Neuron (in vitro differentiated cells): ENCODE data around the gene RNASE11.
A peak's percentile ranks its signal among the peaks of the same experiment; 100 is the strongest.

ENCODE experiments used
- H2AFZ ChIP-seq: one replicate; pipeline ENCODE4 v1.6.1; 2013; ENCODE audit warnings: low read depth, mild to moderate bottlenecking, inconsistent platforms, low read length, moderate library complexity
- H3K27me3 ChIP-seq: one replicate; pipeline ENCODE4 v1.6.1; 2013; ENCODE audit warnings: low read length; ENCODE audit not compliant: insufficient read depth
- H3K36me3 ChIP-seq: one replicate; pipeline ENCODE4 v1.6.1; 2013; ENCODE audit warnings: low read length; ENCODE audit not compliant: insufficient read depth
- H3K4me1 ChIP-seq: one replicate; pipeline ENCODE4 v1.6.1; 2013; ENCODE audit warnings: low read length; ENCODE audit not compliant: insufficient read depth
- H3K4me3 ChIP-seq: 2 replicates; pipeline ENCODE4 v1.5.1; 2013; ENCODE audit warnings: mild to moderate bottlenecking, low read length, moderate library complexity
- H3K9me3 ChIP-seq: one replicate; pipeline ENCODE4 v1.6.1; 2013; ENCODE audit warnings: low read length

RNASE11 gene

GRCh38 chr14:20587489-20588154 is at the start of gene RNASE11:
TSS of gene RNASE11 (minus strand) at chr14:20588001.
- Histone ChIP-seq H3K36me3 (no peaks in the 10 kb centered on the region), H2AFZ (no peak within 1 kb of the TSS)

GRCh38 chr14:20632831-20633691 is 45.3 kb upstream of the RNASE11 start:
- Histone ChIP-seq H3K4me3 (peak overlapping the region; percentile 41), H3K36me3 (no peaks in the 10 kb centered on the region), H2AFZ (peak overlapping the region; percentile 34), H3K4me1 (peaks cover 24% of the 10 kb centered on the region), H3K27me3 (peaks cover 38% of the 10 kb centered on the region), H3K9me3 (no peaks in the 10 kb centered on the region)

More at GRCh38 chr14:20587489-20588154, at the start of gene RNASE11:
- Histone ChIP-seq H3K4me1 (no peaks in the 10 kb centered on the region), H3K27me3 (peaks cover 4% of the 10 kb centered on the region), H3K4me3 (no peak within 1 kb of the TSS), H3K9me3 (no peaks in the 10 kb centered on the region)

GRCh38 chr14:20632448-20632830 is 44.6 kb upstream of the RNASE11 start:
- H3K4me1 ChIP-seq: peaks cover 24% of the 10 kb centered on the region
- peaks cover 44% of the 10 kb centered on the region for H3K27me3 ChIP-seq
- H3K36me3 ChIP-seq: no peaks in the 10 kb centered on the region
- H2AFZ ChIP-seq: peak overlapping the region; percentile 34
- H3K4me3 ChIP-seq: peak overlapping the region; percentile 41
- H3K9me3 ChIP-seq: no peaks in the 10 kb centered on the region

- H2AFZ ChIP-seq: no peak overlapping the region
- peak overlapping the region; percentile 41 for H3K4me3 ChIP-seq
- peaks cover 49% of the 10 kb centered on the region for H3K27me3 ChIP-seq
- peaks cover 24% of the 10 kb centered on the region for H3K4me1 ChIP-seq
- H3K36me3 ChIP-seq: no peaks in the 10 kb centered on the region
- H3K9me3 ChIP-seq: no peaks in the 10 kb centered on the region
Measured at GRCh38 chr14:20631880-20632389, 44.1 kb upstream of the RNASE11 start.

GRCh38 chr14:20631023-20631879 is 43.5 kb upstream of the RNASE11 start:
- Histone ChIP-seq H3K4me1 (peaks cover 24% of the 10 kb centered on the region), H3K9me3 (no peaks in the 10 kb centered on the region), H2AFZ (no peak overlapping the region), H3K27me3 (peaks cover 56% of the 10 kb centered on the region), H3K4me3 (peak overlapping the region; percentile 41), H3K36me3 (no peaks in the 10 kb centered on the region)

GRCh38 chr14:20630340-20631022 is 42.7 kb upstream of the RNASE11 start:
- Histone ChIP-seq H3K27me3 (peaks cover 61% of the 10 kb centered on the region), H3K9me3 (no peaks in the 10 kb centered on the region), H3K4me1 (peaks cover 27% of the 10 kb centered on the region), H2AFZ (no peak overlapping the region), H3K4me3 (peak overlapping the region; percentile 41), H3K36me3 (no peaks in the 10 kb centered on the region)

- Histone ChIP-seq H2AFZ (no peak overlapping the region), H3K4me3 (no peak overlapping the region), H3K9me3 (no peaks in the 10 kb centered on the region), H3K4me1 (peaks cover 31% of the 10 kb centered on the region), H3K36me3 (no peaks in the 10 kb centered on the region), H3K27me3 (peaks cover 70% of the 10 kb centered on the region)
Measured at GRCh38 chr14:20628063-20628854, 40.5 kb upstream of the RNASE11 start.

GRCh38 chr14:20627346-20628027 is 39.7 kb upstream of the RNASE11 start:
- Histone ChIP-seq H3K4me1 (peaks cover 29% of the 10 kb centered on the region), H3K9me3 (no peaks in the 10 kb centered on the region), H2AFZ (no peak overlapping the region), H3K27me3 (peaks cover 75% of the 10 kb centered on the region), H3K36me3 (no peaks in the 10 kb centered on the region), H3K4me3 (no peak overlapping the region)

GRCh38 chr14:20626274-20626673 is 38.5 kb upstream of the RNASE11 start:
- Histone ChIP-seq H3K4me3 (no peak overlapping the region), H3K36me3 (no peaks in the 10 kb centered on the region), H3K9me3 (no peaks in the 10 kb centered on the region), H3K4me1 (peaks cover 20% of the 10 kb centered on the region), H3K27me3 (peaks cover 80% of the 10 kb centered on the region), H2AFZ (no peak overlapping the region)

- no peak overlapping the region for H2AFZ ChIP-seq
- H3K36me3 ChIP-seq: no peaks in the 10 kb centered on the region
- peaks cover 77% of the 10 kb centered on the region for H3K27me3 ChIP-seq
- no peaks in the 10 kb centered on the region for H3K9me3 ChIP-seq
- H3K4me3 ChIP-seq: peak overlapping the region; percentile 49
- H3K4me1 ChIP-seq: peaks cover 15% of the 10 kb centered on the region
Measured at GRCh38 chr14:20624495-20625070, 36.8 kb upstream of the RNASE11 start.

- Histone ChIP-seq H2AFZ (no peak overlapping the region), H3K36me3 (no peaks in the 10 kb centered on the region), H3K9me3 (no peaks in the 10 kb centered on the region), H3K27me3 (peaks cover 70% of the 10 kb centered on the region), H3K4me3 (no peak overlapping the region), H3K4me1 (peaks cover 15% of the 10 kb centered on the region)
Measured at GRCh38 chr14:20623798-20624197, 36.0 kb upstream of the RNASE11 start.
